SK-N-SH treated with all-trans-retinoic acid at 6 μM for 48 hours (cell line): ENCODE data around the gene DDX10.

Source experiments
- ARNTL ChIP-seq: fragments of 450-650 bp; formaldehyde crosslinking; IDR thresholded peaks from 2 replicates; pipeline ENCODE4 v1.5.0; 2020; ENCODE audit warnings: low read depth, mild to moderate bottlenecking, moderate library complexity, borderline replicate concordance
- CSDC2 ChIP-seq: fragments of 250-450 bp; sonication (Bioruptor Pico); IDR thresholded peaks from 2 replicates; pipeline ENCODE4 v1.5.0; 2020; ENCODE audit warnings: mild to moderate bottlenecking, moderate library complexity
- ISL1 ChIP-seq: fragments of 250-450 bp; sonication (Bioruptor Pico); IDR thresholded peaks from 2 replicates; pipeline ENCODE4 v2.1.2; 2022; ENCODE audit warnings: mild to moderate bottlenecking, moderate library complexity
- PATZ1 ChIP-seq: fragments of 250-450 bp; sonication (Bioruptor Pico); IDR thresholded peaks from 2 replicates; pipeline ENCODE4 v1.8.0; 2020; ENCODE audit warnings: mild to moderate bottlenecking, moderate library complexity, borderline replicate concordance
- RARB ChIP-seq: fragments of 250-450 bp; sonication (Bioruptor Pico); IDR thresholded peaks from 2 replicates; pipeline ENCODE4 v1.8.0; 2021; ENCODE audit warnings: mild to moderate bottlenecking, moderate library complexity
- TOX ChIP-seq: fragments of 250-450 bp; sonication (Bioruptor Pico); IDR thresholded peaks from 2 replicates; pipeline ENCODE4 v1.8.0; 2021; ENCODE audit warnings: mild to moderate bottlenecking, moderate library complexity, borderline replicate concordance
- ZC3H10 ChIP-seq: fragments of 250-450 bp; sonication (Bioruptor Pico); IDR thresholded peaks from 2 replicates; pipeline ENCODE4 v1.5.1; 2021; ENCODE audit warnings: mild to moderate bottlenecking, moderate library complexity
- ZFP3 ChIP-seq: fragments of 250-450 bp; sonication (Bioruptor Pico); IDR thresholded peaks from 2 replicates; pipeline ENCODE4 v1.5.0; 2020; ENCODE audit warnings: mild to moderate bottlenecking, moderate library complexity
- ZFP30 ChIP-seq: fragments of 450-650 bp; formaldehyde crosslinking; IDR thresholded peaks from 2 replicates; pipeline ENCODE4 v1.5.0; 2022; ENCODE audit warnings: mild to moderate bottlenecking, moderate library complexity
- ZNF8 ChIP-seq: fragments of 450-650 bp; formaldehyde crosslinking; IDR thresholded peaks from 2 replicates; pipeline ENCODE4 v1.5.0; 2020; ENCODE audit warnings: mild to moderate bottlenecking, moderate library complexity
- TF ChIP-seq, protein P1 (sequence below): fragments of 250-450 bp; sonication (Bioruptor Pico); IDR thresholded peaks from 2 replicates; pipeline ENCODE4 v1.5.1; 2020; ENCODE audit warnings: low read depth, mild to moderate bottlenecking, moderate library complexity

DNA sequence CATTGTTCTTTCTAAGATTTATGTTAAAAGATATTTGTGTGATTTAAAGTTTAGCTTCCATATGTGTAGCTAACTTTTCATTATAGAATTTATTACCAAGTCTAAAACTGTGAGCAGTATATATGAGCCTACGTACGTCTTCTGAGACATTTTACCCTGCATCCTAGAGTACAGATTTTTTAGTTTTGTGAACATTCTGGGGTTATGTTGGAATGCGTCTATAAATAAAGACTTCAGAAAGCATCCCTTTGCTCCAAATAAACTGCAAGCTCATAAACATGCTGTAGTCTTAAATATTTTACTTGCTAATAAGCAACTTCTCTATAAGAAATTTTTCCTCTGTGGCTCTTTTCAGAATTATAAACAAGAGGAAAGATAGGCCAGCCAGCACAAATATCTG lies 236.5 kb downstream of the DDX10 start:
- TF ChIP-seq ZC3H10 (CRISPR knock-in tag) (no peak), ISL1 (CRISPR knock-in tag) (no peak), PATZ1 (no peak), ZNF8 (CRISPR knock-in tag) (no peak), ZFP3 (CRISPR knock-in tag) (no peak), RARB (CRISPR knock-in tag) (no peak), ARNTL (no peak), ZFP30 (CRISPR knock-in tag) (no peak), TOX (CRISPR knock-in tag) (no peak), CSDC2 (CRISPR knock-in tag) (no peak)
- TF ChIP-seq, protein P1, sequence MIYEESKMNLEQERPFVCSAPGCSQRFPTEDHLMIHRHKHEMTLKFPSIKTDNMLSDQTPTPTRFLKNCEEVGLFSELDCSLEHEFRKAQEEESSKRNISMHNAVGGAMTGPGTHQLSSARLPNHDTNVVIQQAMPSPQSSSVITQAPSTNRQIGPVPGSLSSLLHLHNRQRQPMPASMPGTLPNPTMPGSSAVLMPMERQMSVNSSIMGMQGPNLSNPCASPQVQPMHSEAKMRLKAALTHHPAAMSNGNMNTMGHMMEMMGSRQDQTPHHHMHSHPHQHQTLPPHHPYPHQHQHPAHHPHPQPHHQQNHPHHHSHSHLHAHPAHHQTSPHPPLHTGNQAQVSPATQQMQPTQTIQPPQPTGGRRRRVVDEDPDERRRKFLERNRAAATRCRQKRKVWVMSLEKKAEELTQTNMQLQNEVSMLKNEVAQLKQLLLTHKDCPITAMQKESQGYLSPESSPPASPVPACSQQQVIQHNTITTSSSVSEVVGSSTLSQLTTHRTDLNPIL, result no peak
